ENCODE data around the gene FBLN2.

Gene FBLN2

DNA sequence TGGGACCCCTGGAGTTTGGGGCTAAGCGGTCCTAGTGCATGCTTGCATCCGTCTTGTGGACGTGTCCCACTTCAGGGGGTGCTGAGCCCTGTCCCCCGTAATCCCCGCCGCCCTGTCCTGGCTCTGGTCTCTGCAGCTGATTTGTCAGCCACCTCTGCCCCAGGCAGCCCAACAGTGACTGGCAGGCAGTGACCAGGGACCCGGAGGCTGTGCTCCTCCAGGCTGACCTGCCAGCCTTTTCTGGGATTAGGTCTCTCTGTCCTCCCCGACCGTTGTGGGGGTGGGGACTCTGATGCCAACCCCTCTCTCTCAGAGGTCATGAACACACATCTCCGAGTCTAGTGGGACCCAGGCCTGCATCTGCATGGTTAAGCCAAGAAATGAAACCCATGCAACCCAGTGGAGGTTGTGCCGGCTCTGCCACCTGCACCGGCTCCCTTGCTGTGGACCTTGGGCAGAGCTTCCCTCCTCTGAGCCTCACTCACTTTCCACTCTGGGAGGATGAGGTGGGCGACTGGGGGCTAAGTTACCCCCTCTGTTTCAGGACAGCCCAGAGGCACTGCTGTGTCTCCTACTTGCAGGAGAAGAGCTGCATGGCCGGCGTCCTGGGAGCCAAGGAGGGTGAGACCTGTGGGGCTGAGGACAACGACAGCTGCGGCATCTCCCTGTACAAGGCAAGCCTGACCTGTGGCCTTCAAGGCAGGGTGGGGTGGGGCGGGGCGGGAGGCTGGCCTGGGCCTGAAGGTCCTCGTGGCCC lies 60.2 kb downstream of the FBLN2 start:
- no peak for DNase-seq

DNA sequence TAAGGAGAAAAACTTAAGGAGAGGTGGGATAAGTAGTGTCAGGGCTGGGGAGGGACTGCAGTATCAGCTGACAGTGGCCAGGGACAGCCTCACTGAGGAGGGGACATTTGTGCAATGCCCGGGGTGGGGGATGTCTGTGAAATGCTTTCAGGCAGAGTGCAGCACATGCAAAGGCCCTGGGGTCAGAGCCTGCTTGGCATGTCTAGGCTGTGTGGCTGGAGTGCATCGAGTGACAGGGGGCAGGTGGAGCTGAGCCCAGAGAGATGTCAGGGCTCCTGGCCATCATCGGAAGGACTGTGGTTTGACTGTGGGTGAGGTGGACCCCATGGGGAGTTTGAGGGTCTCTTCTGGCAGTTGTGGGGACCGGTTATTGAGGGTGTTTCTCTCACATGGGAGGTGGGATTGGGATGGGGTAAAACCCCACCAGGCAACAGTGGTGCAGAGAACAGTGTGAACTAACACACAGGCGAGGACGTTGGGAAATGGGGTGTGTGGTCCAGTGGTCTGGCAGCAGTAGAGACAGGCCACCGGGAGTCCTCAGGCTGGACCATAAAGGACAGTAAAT lies 61.2 kb downstream of the FBLN2 start:
- no peak for DNase-seq

DNA sequence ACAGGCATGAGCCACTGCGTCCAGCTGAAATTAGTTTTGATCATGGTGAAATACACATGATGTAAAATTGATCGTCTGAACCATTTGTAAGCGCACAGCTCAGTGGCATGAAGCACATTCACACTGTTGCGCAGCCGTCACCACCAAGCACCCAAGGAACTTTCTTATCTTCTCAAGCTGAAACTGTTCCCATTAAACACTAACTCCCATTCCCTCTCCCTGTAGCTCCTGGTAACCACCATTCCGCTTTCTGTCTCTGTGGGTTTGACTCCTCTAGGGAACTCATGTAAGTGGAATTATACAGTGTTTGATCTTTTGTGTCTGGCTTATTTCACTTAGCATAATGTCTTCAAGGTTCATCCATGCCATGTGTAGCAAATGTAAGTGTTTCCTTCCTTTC lies 62.3 kb downstream of the FBLN2 start:
- DNase-seq: no peak

DNA sequence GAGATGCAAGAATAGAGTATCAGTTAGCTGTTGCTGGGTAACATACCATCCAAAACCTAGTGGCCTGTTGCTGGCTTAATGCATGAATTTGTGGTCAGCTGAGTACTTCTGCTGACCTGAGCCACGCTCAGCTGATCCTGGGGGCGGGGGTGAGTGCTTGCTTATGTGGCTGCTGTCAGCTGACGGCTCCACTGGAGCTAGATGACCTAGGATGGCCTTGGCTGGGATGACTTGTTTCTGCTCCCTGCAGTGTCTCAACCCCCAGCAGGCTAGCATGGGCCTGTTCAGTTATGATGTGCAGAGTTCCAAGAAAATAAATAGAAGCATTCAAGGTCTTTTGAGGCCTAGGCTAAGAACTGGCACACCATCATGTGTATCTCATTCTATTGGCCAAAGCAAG lies 63.9 kb downstream of the FBLN2 start:
- no peak for DNase-seq

DNA sequence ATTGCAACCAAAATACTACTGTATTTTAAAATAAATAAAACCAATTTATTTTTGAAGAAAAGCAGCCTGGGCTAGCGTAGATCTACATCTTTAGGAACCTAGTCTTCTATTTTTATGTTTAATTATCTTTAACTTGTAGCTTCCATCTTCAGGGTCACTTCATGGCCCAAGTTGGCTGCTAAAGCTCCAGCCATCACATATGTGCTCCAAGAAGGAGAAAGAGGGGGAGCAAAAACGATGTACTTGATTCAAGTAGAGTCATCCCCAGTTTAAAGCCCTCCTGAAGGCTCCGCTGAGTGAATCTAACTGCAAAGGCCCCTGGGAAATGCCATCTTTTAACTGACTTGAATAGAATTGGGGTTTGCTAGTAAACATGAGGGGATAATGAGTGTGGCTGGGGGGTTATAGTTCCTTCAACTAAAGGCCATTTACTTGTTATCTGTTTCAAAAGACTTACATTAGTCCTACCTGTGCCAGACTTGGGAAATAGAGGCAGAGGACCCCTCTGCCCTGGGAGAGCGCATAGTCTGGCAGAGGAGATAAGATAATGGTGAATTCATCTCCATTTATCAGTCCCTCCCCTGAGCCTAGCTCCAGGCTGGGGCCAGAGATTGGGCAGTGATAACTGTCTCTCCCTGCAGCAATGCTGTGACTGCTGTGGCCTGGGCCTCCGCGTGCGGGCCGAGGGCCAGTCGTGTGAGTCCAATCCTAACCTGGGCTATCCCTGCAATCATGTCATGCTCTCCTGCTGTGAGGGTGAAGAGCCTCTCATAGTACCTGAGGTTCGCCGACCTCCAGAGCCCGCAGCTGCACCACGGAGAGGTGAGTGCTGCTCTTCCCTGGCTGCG lies 64.6 kb downstream of the FBLN2 start:
- no peak for DNase-seq

DNA sequence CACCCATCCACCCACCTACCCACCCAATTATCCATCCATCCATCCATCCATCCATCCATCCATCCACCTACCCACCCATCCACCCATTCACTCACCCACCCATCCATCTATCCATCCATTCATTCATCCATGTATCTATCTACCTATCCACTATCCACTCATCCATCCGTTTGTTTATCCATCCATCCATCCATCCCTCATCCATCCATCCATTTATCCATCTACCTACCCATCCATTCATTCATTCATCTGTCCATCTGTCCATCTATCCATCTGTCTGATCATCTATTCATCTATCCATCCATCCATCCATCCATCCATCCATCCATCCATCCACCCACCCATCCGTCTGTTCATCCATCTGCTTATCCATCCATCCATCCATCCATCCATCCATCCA lies 65.7 kb downstream of the FBLN2 start:
- no peak for DNase-seq

DNA sequence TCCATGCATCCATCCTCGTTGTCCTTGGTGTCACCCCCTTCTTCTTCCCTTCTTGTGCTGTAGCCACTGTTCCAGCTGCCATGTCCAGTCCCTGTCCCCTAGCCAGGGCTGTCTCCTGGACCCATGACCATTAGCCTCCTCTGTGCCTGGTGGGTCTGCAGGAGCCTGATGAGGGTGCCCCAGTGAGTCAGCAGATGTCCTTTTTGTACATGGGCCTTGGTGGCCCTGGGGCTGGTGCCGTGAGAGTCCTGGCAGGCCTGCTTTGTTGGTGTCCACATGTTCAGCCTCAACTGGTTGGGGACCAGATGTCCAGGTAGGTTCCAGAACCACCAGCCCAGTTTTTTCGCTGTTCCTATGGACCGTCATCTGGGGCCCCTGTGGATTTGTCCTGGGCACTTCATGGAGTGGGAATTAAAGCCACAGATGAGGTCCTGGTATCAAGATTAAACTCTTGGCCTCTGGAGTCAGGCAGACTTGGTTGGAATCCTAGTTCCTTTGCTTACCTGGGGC lies 66.1 kb downstream of the FBLN2 start:
- DNase-seq: no peak

DNA sequence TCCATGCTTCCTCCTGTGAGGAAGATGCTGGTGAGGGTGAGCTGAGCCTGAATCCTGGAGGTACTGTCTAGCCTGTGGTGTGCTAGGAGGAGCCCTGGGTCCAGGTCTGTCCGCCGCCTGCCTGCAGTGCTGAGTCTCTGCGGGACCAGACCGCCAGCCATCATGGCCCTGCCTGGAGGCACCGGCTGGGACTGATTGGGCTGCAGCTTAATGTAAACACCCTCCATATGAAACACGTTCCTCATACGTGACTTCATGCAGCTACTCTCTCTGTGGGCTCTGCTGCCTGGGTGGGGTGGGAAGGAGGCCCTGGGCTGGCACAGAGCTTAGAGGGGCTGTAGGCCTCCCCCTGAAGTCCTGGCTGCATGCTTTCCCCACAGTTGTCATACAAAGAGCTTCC lies 67.4 kb downstream of the FBLN2 start:
- DNase-seq: no peak

DNA sequence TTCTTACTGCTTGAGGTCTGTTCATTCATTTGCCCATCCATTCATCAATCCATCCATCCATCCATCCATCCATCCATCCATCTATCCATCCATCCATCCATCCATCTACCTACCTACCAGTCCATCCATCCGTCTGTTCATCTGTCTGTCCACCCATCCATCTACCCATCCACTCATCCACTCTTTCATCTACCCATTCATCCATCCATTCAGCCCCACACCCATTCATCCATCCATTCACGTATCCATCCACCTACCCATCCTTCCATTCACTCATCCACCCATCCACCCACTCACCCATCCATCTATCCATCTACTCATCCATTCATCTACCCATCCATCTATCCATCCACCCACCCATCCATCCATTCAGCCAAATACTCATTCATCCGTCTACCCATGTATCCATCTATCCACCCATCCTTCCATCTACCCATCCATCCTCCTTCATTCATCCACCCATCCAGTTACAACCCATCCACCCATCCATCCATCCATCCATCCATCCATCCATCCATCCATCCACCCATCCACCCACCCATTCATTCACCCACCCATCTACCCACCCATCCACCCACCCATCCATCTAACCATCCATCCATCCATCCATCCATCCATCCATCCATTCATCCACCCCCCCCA lies 68.3 kb downstream of the FBLN2 start:
- DNase-seq: no peak

DNA sequence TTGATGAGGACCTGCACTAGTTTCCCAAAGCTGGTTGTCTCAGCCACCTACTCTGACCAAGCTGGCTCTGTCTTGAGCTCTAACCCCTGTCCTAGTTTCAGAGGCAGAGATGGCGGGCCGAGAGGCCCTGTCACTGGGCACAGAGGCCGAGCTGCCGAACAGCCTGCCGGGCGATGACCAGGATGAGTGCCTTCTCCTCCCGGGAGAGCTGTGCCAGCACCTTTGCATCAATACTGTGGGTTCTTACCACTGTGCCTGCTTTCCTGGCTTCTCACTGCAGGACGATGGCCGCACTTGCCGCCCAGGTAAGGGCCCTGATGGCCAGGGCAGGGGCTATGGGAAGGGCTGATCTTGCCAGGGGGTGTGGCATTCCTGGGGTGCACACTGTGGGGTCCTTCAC lies 69.1 kb downstream of the FBLN2 start:
- DNase-seq: no peak

DNA sequence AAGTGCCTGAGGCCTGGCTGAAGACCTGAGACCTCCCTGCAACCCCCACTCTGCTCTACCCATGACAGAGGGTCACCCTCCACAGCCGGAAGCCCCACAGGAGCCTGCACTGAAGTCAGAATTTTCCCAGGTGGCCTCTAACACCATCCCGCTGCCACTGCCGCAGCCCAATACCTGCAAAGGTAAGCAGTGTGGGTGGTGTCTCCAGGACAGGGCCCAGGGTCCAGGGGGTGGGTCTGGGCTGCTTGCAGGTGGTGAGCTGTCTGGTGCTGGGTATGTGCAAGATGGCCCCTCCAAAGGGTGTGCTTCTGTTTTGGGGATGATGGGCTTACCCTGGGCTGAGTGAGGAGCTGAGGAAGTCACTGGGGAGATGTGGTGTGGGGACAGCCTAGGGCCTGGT lies 69.9 kb downstream of the FBLN2 start:
- no peak for DNase-seq

DNA sequence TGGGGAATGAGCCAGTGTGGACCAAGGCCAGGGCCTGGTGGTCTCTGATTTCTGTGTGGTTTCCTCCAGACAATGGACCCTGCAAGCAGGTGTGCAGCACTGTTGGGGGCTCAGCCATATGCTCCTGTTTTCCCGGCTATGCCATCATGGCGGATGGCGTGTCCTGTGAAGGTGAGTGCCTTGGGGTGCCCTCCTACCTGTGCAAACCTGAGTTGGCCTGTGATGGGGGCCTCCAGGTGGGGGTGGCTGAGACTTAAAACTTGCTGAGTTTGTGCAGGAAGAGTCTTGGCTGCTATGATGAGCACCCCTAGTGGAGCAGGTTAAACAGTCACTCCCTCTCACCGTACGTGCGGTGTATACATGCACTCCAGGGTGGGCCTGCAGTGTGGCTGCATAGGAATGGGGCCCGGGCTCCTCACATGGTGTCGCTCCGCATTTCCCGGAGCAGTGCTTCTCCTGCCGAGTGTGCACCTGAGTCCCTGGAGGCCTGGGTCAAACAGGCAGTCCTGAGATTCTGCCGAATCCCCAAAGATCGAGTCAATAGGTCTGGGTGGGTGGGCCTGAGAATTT lies 70.8 kb downstream of the FBLN2 start:
- no peak for DNase-seq

DNA sequence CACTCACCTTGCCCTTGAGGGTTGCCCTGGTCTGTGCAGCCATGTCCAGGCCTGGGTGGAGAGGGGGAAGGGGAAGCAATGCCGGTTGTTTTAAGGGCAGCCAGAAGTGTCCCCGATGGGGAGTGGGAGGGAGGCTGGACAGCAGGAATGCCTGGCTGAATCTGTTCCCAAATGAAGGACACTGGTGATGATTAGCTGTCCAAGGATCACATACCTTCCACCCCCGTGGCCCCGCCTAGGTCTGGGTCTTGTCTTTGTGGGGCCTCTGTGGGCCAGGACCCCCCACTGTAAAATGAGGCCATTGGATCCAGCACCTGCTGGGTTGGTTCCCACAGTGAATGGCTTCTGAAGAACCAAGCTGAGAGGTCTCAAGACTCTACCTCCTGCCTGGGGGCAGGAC lies 71.4 kb downstream of the FBLN2 start:
- no peak for DNase-seq

DNA sequence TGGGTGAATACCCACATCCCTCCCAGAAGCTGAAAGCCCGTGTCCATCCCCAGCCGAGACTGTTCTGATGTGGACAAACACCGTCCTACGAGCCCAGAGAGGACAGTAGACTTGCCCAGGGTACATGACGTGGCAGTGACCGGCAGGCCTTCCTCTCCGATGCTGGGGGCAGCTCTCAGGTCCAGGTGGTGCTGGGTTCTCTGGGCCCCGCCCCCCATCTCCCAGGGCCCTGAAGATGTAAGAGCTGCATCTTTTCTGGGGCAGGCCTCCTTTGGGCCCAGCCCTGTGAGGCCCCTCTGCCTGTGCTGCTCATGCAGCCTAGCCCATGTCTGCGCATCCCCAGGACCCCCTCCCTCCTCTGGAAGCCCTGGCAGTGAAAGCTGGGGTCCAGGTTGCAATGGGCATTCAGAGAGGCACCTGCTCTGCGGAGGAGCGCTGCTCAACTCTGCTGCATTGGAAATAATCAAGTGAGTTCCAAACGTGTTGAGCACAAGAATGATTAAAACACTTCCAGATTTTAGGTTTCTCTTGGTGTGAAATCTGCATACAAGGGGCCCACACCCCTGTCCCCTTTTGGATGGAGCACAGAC lies 71.9 kb downstream of the FBLN2 start:
- no peak for DNase-seq

DNA sequence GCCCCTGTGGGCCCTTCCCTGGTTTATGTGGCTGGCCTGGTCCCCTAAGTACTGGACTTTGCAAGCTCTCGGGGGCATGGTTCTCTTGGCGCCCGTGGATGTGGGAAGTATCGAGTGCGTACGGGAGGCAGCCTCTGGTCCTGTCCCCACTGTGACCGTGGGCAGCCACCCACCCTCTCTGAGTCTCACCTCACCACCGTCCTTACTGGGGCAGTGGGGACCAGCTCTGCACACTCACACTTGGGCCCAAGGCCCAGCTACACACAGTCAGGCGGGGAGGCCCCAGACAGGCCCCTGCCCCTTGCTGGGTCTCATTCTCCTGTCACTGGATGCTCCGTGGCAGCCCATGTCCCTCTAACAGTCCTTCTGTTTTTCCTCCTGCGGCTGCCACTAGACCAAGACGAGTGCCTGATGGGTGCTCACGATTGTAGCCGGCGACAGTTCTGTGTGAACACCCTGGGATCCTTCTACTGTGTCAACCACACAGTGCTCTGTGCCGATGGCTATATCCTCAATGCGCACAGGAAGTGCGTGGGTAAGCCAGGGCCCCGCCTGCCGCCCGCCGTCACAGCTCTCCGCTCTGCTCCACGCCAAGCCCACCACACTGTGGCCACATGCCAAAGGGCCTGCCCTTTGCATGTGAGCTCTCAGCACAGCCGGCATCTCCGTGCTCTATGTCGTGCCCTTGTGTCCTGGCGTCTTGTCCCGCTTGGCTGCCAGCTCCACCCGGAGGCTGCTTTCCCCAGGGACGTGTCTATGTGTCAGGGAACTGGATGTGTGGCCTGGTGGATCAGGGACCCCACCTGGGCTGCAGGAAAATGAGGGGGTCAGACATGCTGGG lies 72.7 kb downstream of the FBLN2 start:
- peak in 1 of 2 experiments; percentile 11 for DNase-seq

DNA sequence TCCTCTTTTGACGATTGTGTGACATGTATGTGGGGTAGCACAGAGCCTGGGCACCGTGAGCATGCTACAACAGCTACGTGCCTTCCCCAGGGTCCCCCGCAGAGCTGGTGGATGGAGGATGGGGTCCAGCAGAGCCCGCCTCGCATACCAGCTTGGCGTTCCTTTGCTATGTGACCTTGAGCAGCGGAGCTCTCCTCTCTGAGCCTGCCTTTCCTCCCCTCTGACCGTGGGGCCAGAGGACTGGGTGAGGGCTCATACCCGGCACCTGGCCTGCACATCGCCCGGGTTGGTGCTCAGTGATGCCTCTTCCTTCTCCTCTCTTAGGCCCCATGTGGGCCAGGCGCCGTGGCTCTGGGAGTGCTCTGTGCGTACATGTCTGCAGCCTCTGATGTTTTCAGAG lies 73.4 kb downstream of the FBLN2 start:
- DNase-seq: no peak

DNA sequence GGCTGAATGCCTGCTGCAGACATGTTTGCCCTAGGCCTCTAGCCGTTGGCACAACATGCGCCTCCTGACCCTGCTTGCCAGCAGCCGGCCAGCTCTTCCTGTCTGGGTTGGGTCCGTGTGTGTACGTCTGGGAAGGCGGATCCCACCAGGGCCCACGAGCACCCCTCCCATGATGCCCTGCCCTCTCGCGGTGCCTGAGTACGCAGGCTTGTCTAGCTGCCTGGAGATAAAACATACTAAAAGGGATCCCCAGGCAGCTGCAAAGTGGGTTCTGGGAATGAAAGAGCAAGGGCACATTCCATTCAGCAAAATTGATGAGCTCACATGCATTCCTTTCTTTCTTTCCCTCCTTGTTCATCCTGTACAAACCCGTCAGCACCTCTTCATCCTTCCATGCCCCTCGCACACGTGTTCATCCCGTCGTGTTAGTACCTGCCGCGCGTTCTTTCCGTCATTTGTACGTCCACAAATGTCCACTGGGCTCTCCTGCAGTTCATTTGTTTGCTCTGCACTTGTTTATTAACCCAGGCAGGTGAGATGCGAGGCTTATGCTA lies 74.3 kb downstream of the FBLN2 start:
- no peak for DNase-seq

DNA sequence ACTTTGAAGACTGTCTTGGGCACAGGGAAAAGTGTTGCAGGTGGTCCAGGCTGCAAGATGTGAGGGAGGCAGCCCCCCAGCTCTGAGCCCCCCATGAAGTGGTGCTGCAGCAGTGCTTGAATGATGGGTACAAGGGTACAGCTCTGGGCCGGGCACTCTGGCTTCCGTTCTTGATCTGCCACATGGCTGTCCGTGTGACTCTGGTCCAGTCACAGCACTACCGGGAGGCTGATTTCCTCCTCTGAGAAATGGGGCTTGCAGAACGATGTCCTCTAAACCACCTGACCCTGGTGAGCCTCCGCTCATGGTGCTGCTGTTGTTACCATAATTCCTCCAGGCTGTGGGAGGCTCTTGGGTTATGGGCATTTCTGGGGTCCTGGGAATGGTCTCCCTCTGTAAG lies 75.1 kb downstream of the FBLN2 start:
- no peak for DNase-seq

DNA sequence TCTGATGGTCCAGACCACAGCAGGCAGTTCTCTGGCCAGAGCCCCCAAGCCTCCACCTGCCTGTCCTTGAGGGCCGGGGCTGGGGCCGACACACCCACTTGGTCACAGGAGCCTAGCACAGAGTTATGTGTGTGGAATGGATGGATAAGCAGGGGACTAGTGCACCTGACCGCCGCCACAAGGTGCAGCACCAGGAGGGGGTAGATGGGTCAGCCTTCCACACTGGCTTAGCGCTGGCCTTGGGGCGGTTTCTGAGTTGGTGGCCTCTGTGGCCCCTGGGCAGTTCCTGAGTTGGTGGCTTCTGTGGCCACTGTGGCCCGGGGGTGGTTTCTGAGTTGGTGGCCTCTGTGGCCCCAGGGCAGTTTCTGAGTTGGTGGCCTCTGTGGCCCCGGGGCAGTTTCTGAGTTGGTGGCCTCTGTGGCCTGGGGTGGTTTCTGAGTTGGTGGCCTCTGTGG lies 75.8 kb downstream of the FBLN2 start:
- DNase-seq: no peak

DNA sequence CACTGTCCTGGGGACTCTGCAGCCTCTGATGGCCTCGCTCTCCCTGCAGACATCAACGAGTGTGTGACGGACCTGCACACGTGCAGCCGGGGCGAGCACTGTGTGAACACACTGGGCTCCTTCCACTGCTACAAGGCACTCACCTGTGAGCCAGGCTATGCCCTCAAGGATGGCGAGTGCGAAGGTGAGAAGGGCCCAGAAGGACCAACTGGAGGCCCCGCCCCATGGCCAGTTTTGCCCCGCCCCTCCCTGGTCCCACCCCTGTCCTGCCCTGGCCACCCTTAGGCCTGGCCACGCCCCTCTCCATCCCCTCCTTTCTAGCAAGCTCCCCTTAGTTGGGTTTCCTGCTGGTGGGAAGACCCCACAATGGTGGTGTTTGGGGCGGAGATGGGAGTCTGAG lies 77.5 kb downstream of the FBLN2 start:
- DNase-seq: no peak

DNA sequence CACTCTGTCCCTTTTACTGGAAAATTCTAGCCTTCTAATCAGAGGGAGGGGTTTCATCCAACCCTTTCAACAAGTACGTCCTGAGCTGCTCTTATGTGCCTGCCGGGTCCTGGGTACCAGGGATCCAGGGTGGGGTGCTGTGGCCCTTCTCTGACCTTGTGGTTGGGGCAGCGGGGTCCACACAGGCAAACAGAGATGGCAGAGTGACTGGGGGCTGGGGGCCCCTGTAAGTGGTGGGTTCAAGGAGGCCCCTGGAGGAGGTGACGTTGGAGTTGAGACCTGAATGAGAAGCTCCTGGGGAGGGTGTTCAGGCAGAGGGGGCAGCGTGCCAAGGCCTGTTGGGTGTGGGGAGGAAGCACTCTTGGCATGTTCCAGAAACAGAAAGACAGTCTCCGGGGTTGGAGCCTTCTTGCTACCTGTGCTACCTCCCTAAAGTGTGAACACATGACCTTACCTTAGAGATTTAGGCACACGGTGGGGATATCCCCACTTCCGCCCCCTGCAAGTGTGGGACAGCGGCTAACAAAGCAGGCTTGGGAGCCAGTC lies 78.1 kb downstream of the FBLN2 start:
- no peak for DNase-seq

Data from stimulated activated CD4-positive, alpha-beta T cell treated with anti-CD3 and anti-CD28 coated beads, Interleukin-4, amount 100 ng/mL, for 4 hours (primary cell).